Panc1 (cell line): Measurements from ENCODE around the gene USP40.

Experiments used
- CTCF ChIP-seq: fragments of 450-650 bp; IDR thresholded peaks from 2 replicates; pipeline ENCODE4 v1.5.1; 2017; ENCODE audit warnings: mild to moderate bottlenecking
- POLR2AphosphoS5 ChIP-seq: IDR thresholded peaks from 2 replicates; pipeline ENCODE4 v1.6.1; 2012; ENCODE audit warnings: mild to moderate bottlenecking, low read depth, low read length, moderate library complexity
- TCF7L2 ChIP-seq: IDR thresholded peaks from 2 replicates; pipeline ENCODE4 v1.6.1; 2011; ENCODE audit warnings: mild to moderate bottlenecking, low read depth, low read length, inconsistent platforms

- TF ChIP-seq POLR2AphosphoS5 (no peak), CTCF (no peak), TCF7L2 (no peak)
Observed at GRCh38 chr2:233535271-233535670, 31.3 kb downstream of the USP40 start.
